Esophagus squamous epithelium (tissue), 4 donors: ENCODE results near the gene SMS.

Source experiments
- POLR2A ChIP-seq, 4 donors: fragments of 450-650 bp; IDR thresholded peaks; one replicate each; pipeline ENCODE4 v1.6.1; 2017; ENCODE audit warnings: antibody characterized with exemption in 4 of 4, mild to moderate bottlenecking in 4 of 4, moderate library complexity in 3 of 4
- TF ChIP-seq, protein P1 (sequence below), 6 experiments: fragments of 450-650 bp in 4 of 6; fragments of 200-600 bp in 2 of 6; sonication (generic) in 2 of 6; IDR thresholded peaks; one replicate each; pipeline ENCODE4 v1.5.1; 2016 to 2019; ENCODE audit warnings: antibody characterized with exemption in 6 of 6, mild to moderate bottlenecking in 4 of 6, moderate library complexity in 4 of 6

- no peak for TF ChIP-seq POLR2A (IDR thresholded peaks at IDR 0.05)
- TF ChIP-seq, protein P1, sequence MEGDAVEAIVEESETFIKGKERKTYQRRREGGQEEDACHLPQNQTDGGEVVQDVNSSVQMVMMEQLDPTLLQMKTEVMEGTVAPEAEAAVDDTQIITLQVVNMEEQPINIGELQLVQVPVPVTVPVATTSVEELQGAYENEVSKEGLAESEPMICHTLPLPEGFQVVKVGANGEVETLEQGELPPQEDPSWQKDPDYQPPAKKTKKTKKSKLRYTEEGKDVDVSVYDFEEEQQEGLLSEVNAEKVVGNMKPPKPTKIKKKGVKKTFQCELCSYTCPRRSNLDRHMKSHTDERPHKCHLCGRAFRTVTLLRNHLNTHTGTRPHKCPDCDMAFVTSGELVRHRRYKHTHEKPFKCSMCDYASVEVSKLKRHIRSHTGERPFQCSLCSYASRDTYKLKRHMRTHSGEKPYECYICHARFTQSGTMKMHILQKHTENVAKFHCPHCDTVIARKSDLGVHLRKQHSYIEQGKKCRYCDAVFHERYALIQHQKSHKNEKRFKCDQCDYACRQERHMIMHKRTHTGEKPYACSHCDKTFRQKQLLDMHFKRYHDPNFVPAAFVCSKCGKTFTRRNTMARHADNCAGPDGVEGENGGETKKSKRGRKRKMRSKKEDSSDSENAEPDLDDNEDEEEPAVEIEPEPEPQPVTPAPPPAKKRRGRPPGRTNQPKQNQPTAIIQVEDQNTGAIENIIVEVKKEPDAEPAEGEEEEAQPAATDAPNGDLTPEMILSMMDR (IDR thresholded peaks at IDR 0.05): no peak
Observed at GRCh38 chrX:21991504-21991903, 51.0 kb downstream of the SMS start.
